Measurements from ENCODE around the gene CCDC187. TPM values are rescaled to one million over a fixed set of nuclear protein-coding genes. Genes with fewer than 3 reads are reported as not detected.

Gene CCDC187
- total and polyA plus RNA-seq, 2 of the 13 experiments (the other 11 are each of a cell fraction or from before 2014, with no cell fraction given), result 0.03 to 0.13 TPM

DNA sequence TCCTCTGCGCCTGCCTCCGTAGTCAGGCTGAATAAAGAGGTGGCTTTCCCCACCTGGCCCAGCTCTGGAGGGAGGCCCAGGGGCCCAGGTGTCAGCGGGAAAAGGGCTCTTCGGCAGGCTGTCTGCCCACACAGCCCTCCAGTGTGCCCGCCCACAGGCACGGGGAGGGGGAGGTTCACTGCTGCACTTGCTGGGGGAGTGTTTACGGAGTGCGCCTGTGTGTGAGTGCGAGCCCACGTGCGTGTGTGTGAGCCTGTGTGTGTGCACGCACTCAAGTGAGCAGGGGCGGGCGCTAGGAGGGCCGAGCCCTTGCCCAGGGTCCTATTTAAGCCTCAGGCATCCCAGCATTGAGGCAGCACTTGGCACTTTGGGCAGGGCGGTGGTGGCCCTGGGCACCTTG lies 48.8 kb upstream of the CCDC187 start (continued):
- TF ChIP-seq ZFP1 (CRISPR knock-in tag; IDR thresholded peaks at IDR 0.05) (no peak), ZNF34 (CRISPR knock-in tag; IDR thresholded peaks at IDR 0.05; ENCODE audit: borderline replicate concordance) (no peak), EED (CRISPR knock-in tag; IDR thresholded peaks at IDR 0.05) (no peak), NCOR1 (IDR thresholded peaks at IDR 0.05; ENCODE audit: borderline replicate concordance, low read length) (no peak), RFX5 (IDR thresholded peaks at IDR 0.05; ENCODE audit: low read depth, low read length) (no peak), ZNF614 (CRISPR knock-in tag; IDR thresholded peaks at IDR 0.05; ENCODE audit: borderline replicate concordance) (no peak), NPAS2 (CRISPR knock-in tag; IDR thresholded peaks at IDR 0.05; ENCODE audit: borderline replicate concordance) (no peak), ZNF570 (CRISPR knock-in tag; IDR thresholded peaks at IDR 0.05; ENCODE audit: borderline replicate concordance) (no peak), ZNF530 (CRISPR knock-in tag; IDR thresholded peaks at IDR 0.05; ENCODE audit: low read depth) (no peak), TGIF2 (CRISPR knock-in tag; IDR thresholded peaks at IDR 0.05) (no peak), XRCC5 (optimal IDR thresholded peaks at IDR 0.05; ENCODE audit: low read length) (peak; percentile 17), ZNF292 (CRISPR knock-in tag; IDR thresholded peaks at IDR 0.05; ENCODE audit: borderline replicate concordance, low read depth) (0 out of 2 replicates have a peak, but pooled peaks have one; percentile 12), CBX2 (IDR thresholded peaks at IDR 0.05; ENCODE audit: low read depth, low read length) (no peak), CBX2 (CRISPR knock-in tag; IDR thresholded peaks at IDR 0.05; ENCODE audit: low read depth) (no peak), ZNF543 (CRISPR knock-in tag; IDR thresholded peaks at IDR 0.05) (no peak), HDAC1 (CRISPR knock-in tag; IDR thresholded peaks at IDR 0.05) (no peak), TBP (CRISPR knock-in tag; IDR thresholded peaks at IDR 0.05) (no peak), SAFB2 (CRISPR knock-in tag; IDR thresholded peaks at IDR 0.05; ENCODE audit: borderline replicate concordance, low read depth) (no peak), FOXJ3 (CRISPR knock-in tag; IDR thresholded peaks at IDR 0.05; ENCODE audit: borderline replicate concordance) (no peak), KDM1A (CRISPR knock-in tag; IDR thresholded peaks at IDR 0.05) (no peak), MTF1 (CRISPR knock-in tag; IDR thresholded peaks at IDR 0.05) (no peak), ZNF451 (CRISPR knock-in tag; IDR thresholded peaks at IDR 0.05) (no peak), FOXA1 (IDR thresholded peaks at IDR 0.05) (no peak), FOXA1 (CRISPR knock-in tag; IDR thresholded peaks at IDR 0.05) (peak; percentile 40; the same call in 1 of the 2 replicates), ZNF546 (CRISPR knock-in tag; conservative IDR thresholded peaks at IDR 0.05) (no peak), HOXA3 (CRISPR knock-in tag; IDR thresholded peaks at IDR 0.05) (no peak), ZNF619 (CRISPR knock-in tag; IDR thresholded peaks at IDR 0.05) (no peak), ADNP (CRISPR knock-in tag; IDR thresholded peaks at IDR 0.05) (no peak), SNAPC2 (CRISPR knock-in tag; IDR thresholded peaks at IDR 0.05) (no peak), MTA3 (CRISPR knock-in tag; IDR thresholded peaks at IDR 0.05) (no peak), PHB2 (IDR thresholded peaks at IDR 0.05; ENCODE audit: partially characterized antibody) (no peak), HDAC6 (IDR thresholded peaks at IDR 0.05; ENCODE audit: low read depth, low read length) (no peak), NCOA5 (CRISPR knock-in tag; IDR thresholded peaks at IDR 0.05) (no peak)
- TF ChIP-seq, protein P1, sequence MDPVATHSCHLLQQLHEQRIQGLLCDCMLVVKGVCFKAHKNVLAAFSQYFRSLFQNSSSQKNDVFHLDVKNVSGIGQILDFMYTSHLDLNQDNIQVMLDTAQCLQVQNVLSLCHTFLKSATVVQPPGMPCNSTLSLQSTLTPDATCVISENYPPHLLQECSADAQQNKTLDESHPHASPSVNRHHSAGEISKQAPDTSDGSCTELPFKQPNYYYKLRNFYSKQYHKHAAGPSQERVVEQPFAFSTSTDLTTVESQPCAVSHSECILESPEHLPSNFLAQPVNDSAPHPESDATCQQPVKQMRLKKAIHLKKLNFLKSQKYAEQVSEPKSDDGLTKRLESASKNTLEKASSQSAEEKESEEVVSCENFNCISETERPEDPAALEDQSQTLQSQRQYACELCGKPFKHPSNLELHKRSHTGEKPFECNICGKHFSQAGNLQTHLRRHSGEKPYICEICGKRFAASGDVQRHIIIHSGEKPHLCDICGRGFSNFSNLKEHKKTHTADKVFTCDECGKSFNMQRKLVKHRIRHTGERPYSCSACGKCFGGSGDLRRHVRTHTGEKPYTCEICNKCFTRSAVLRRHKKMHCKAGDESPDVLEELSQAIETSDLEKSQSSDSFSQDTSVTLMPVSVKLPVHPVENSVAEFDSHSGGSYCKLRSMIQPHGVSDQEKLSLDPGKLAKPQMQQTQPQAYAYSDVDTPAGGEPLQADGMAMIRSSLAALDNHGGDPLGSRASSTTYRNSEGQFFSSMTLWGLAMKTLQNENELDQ (CRISPR knock-in tag; IDR thresholded peaks at IDR 0.05; ENCODE audit: borderline replicate concordance), result no peak
- TF ChIP-seq, protein P2, sequence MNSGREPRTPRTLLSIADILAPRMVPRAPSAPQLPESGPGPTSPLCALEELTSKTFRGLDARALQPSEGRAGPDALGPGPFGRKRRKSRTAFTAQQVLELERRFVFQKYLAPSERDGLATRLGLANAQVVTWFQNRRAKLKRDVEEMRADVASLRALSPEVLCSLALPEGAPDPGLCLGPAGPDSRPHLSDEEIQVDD (CRISPR knock-in tag; IDR thresholded peaks at IDR 0.05; ENCODE audit: borderline replicate concordance), result no peak
